BLaER1 treated with 17β-estradiol and CSF1 and Interleukin-3, amounts not matched to agents 10 nM and 100 nM (cell line): ENCODE measurements around the gene SPATA12.
A peak's percentile ranks its signal among the peaks of the same experiment; 100 is the strongest.

ENCODE experiments used
- H3K27ac ChIP-seq, 11 experiments: shearing (Covaris generic); formaldehyde crosslinking; 2 replicates each; pipeline ENCODE4 v1.8.1; 2022
- H3K27me3 ChIP-seq, 11 experiments: shearing (Covaris generic); formaldehyde crosslinking; 2 replicates each; pipeline ENCODE4 v1.8.1; 2022
- H3K36me3 ChIP-seq, 11 experiments: shearing (Covaris generic); formaldehyde crosslinking; 2 replicates each; pipeline ENCODE4 v1.8.1; 2022
- H3K4me1 ChIP-seq, 10 experiments: shearing (Covaris generic); formaldehyde crosslinking; 2 replicates each; pipeline ENCODE4 v1.8.1; 2022
- H3K4me2 ChIP-seq, 11 experiments: shearing (Covaris generic); formaldehyde crosslinking; 2 replicates each; pipeline ENCODE4 v1.8.1; 2022
- H3K4me3 ChIP-seq, 10 experiments: shearing (Covaris generic); formaldehyde crosslinking; 2 replicates each; pipeline ENCODE4 v1.8.1; 2022
- H3K9ac ChIP-seq, 11 experiments: shearing (Covaris generic); formaldehyde crosslinking; 2 replicates each; pipeline ENCODE4 v1.8.1; 2022
- H3K9me3 ChIP-seq, 11 experiments: shearing (Covaris generic); formaldehyde crosslinking; replicated peaks in 1 of 11; 2 replicates each; pipeline ENCODE4 v1.8.1; 2022
- H4K20me1 ChIP-seq, 11 experiments: shearing (Covaris generic); formaldehyde crosslinking; 2 replicates each; pipeline ENCODE4 v1.8.1; 2022
- Cebpa-rat ChIP-seq, 11 experiments: shearing (Covaris generic); IDR thresholded peaks; 2 replicates each; pipeline ENCODE4 v1.8.1; 2022

SPATA12 gene

DNA sequence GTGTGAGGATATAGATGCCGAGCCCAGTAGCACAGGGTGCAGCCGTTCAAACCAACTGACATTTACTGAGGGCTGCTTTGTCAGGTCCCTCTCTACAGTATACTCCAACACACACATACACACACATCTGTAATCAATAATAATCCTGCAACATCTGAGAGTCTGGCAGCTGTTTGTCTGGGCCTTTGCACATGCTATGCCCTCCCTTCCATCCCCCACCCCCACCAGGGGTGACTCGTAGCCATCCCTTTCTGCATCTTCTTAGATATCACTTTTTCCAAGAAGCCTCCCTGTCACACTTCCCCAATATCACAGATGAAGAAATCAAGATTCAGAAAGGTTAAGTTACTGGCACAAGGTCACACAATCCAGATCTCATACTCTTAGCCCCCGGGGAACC lies 13.7 kb downstream of the SPATA12 start:
- peak overlapping the region in 1 of 11 experiments; percentile 9; a peak in 2 of 22 replicates for H3K4me2 ChIP-seq
- no peak overlapping the region for H3K4me3 ChIP-seq
- no peaks in the 10 kb centered on the region for H4K20me1 ChIP-seq
- peaks cover 7 to 31% (median 8%) of the 10 kb centered on the region in 11 experiments for H3K27me3 ChIP-seq
- TF ChIP-seq Cebpa-rat (IDR thresholded peaks at IDR 0.05), result no peak
- no peak overlapping the region for H3K9ac ChIP-seq
- peaks cover 0 to 11% (median 9%) of the 10 kb centered on the region in 11 experiments; a peak in 9 of 22 replicates for H3K9me3 ChIP-seq
- peaks cover 24 to 35% (median 30%) of the 10 kb centered on the region in 10 experiments for H3K4me1 ChIP-seq
- H3K27ac ChIP-seq, result no peak overlapping the region
- H3K36me3 ChIP-seq, result no peaks in the 10 kb centered on the region

DNA sequence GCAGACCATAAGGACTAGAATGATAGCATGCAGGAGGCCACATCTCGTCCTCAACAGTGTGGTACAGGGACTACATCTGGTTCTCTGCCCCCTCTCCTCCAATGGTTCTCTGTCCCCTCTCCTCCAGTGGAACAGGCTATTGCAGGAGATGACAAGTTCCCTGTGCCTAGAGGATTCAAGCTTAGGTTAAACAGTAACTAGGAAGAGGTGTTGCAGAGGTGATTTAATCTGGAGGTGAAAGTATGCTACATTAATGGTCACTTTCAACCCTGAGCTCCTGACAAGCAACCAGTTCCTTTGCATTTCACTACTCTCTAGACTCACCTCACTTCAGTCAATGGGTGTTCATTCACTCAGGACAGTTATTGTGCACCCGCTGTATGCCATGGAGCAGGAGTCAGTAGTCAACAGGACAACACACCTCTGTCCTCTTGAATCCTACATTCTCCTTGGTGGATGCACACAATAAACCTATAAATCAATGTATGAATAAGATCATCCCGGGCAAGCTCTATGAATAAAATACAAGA lies 16.0 kb downstream of the SPATA12 start:
- no peak for TF ChIP-seq Cebpa-rat (IDR thresholded peaks at IDR 0.05)
- H3K27ac ChIP-seq, result no peak overlapping the region
- no peak overlapping the region for H3K9ac ChIP-seq
- H3K27me3 ChIP-seq, result peaks cover 13 to 44% (median 22%) of the 10 kb centered on the region in 11 experiments
- no peaks in the 10 kb centered on the region for H3K36me3 ChIP-seq
- no peak overlapping the region for H3K4me3 ChIP-seq
- H3K4me2 ChIP-seq, result peak overlapping the region in 2 of 11 experiments; percentile 98 to 100; a peak in 1 of 22 replicates
- no peaks in the 10 kb centered on the region; a peak in 1 of 22 replicates for H4K20me1 ChIP-seq
- H3K9me3 ChIP-seq, result peaks cover 0 to 1% (median 0%) of the 10 kb centered on the region in 11 experiments; a peak in 2 of 22 replicates
- peaks cover 12 to 32% (median 22%) of the 10 kb centered on the region in 10 experiments; a peak in 19 of 20 replicates for H3K4me1 ChIP-seq

DNA sequence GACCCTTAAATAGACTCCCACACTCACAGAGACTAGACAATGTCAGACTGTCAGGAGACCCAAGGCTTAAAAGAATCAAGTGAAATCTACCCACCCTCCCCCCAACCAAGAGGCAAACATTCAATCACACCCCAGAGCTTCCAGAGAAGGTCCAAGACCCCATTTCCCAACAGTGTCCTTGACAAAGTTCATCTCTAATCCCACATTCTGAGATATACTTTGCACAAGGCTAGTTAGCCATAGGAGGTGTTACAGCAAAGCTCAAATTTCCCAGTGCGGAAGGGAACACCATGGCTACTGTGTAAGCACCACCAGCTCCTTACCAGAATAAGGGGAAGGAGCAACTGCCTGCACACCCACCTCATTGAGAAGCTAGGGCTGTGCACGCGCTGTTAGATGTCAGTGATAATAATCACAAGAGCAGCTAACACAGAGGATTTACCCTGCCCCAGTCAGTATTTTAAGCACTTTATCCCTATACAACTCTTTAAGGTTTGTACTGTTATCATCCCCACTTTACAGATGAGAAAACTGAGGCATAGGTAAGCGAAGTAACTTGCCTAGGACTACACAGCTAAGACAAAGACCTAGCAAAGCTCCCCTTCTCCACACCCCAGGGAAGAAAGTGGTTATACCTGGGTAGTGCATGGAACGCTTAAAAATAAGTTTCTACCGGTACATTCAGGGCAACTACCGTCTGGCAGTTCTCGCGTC lies 17.3 kb downstream of the SPATA12 start:
- peak overlapping the region; percentile 60 to 77 (median 67) for H3K4me3 ChIP-seq
- no peak for TF ChIP-seq Cebpa-rat (IDR thresholded peaks at IDR 0.05)
- peak overlapping the region in 9 of 11 experiments; percentile 54 to 81 (median 74); a peak in 17 of 22 replicates for H3K27ac ChIP-seq
- H3K9me3 ChIP-seq, result no peaks in the 10 kb centered on the region
- H3K9ac ChIP-seq, result peak overlapping the region; percentile 68 to 82 (median 72); a peak in 19 of 22 replicates
- peaks cover 13 to 44% (median 22%) of the 10 kb centered on the region in 11 experiments for H3K27me3 ChIP-seq
- peak overlapping the region; percentile 97 to 100 (median 99) for H3K4me2 ChIP-seq
- H4K20me1 ChIP-seq, result no peaks in the 10 kb centered on the region; a peak in 1 of 22 replicates
- H3K4me1 ChIP-seq, result peaks cover 14 to 32% (median 23%) of the 10 kb centered on the region in 10 experiments
- H3K36me3 ChIP-seq, result no peaks in the 10 kb centered on the region

DNA sequence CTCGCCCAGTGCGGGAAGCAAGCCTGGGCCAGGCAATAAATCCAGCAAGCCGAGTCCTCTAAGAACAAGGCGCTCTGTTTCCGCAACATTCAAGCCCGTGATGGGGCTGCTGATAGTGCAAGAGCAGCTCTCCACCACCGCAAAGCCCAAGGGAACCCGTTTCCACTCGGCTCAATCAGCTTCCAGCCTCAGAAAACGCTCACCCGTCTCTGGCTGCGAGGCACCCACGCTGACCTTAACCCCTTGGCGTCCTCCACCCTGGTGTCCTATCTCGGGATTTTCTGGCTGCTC lies 17.8 kb downstream of the SPATA12 start:
- Histone ChIP-seq H3K9me3 (no peaks in the 10 kb centered on the region), H3K9ac (peak overlapping the region; percentile 68 to 82 (median 72)), H3K4me1 (peaks cover 14 to 32% (median 23%) of the 10 kb centered on the region in 10 experiments), H3K4me3 (peak overlapping the region; percentile 60 to 77 (median 67)), H3K4me2 (peak overlapping the region; percentile 97 to 100 (median 99)), H3K36me3 (no peaks in the 10 kb centered on the region), H3K27me3 (peaks cover 13 to 44% (median 22%) of the 10 kb centered on the region in 11 experiments), H3K27ac (peak overlapping the region in 10 of 11 experiments; percentile 54 to 81 (median 72); a peak in 18 of 22 replicates), H4K20me1 (no peaks in the 10 kb centered on the region; a peak in 1 of 22 replicates)
- peak in 4 of 11 experiments; percentile 58 to 88 (median 70); a peak in 6 of 22 replicates for TF ChIP-seq Cebpa-rat (IDR thresholded peaks at IDR 0.05)

DNA sequence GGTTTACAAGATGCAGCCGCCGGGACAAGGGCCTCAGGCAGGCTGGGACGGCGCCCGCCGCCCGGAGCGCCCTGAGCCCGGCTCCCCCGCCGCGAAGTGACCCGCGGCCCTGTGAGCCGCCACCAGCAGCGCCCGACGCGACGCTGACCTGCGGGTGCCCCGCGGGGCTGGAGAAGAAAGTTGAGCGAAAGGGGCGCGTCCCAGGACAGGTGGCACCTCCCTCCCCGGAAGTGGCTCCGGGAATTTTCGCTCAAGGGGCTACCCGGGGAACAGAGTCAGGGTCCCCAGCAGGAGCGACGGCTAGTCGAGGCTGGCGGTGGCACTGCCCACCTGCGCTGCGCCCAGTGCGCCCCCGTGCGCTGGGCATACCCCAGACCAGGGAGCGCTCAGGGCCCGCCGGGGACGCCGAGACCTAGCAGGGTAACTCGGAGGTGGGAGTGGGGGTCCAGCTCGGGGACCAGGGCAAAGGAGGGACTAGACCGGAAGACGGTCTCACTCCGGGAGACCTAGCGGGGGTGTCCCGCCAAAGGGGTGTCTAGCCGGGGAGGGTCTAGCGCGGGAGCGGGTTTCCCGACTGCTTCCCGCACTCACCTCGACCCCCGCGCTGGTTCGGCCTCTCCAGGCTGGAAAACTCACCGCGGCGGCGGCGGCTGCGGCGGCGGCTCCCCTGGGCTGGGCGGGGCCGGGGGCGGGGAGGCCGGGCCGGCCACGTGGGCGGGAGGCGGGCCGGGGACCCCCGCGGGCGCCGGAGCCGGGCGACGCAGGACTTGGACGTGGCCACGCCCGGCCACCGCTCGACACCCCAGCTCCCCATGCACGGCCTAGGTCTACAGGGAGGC lies 18.4 kb downstream of the SPATA12 start:
- Histone ChIP-seq H3K9me3 (no peaks in the 10 kb centered on the region), H3K36me3 (no peaks in the 10 kb centered on the region), H3K27ac (peak overlapping the region; percentile 36 to 81 (median 70); a peak in 20 of 22 replicates), H3K9ac (peak overlapping the region; percentile 68 to 82 (median 72)), H4K20me1 (no peaks in the 10 kb centered on the region; a peak in 1 of 22 replicates), H3K4me1 (peaks cover 14 to 32% (median 23%) of the 10 kb centered on the region in 10 experiments), H3K27me3 (peaks cover 13 to 44% (median 22%) of the 10 kb centered on the region in 11 experiments), H3K4me2 (peak overlapping the region; percentile 97 to 100 (median 99)), H3K4me3 (peak overlapping the region; percentile 60 to 77 (median 67))
- 0 out of 22 replicates have a peak, but pooled peaks of 1 of the 11 experiments have one; percentile 4 for TF ChIP-seq Cebpa-rat (IDR thresholded peaks at IDR 0.05)

DNA sequence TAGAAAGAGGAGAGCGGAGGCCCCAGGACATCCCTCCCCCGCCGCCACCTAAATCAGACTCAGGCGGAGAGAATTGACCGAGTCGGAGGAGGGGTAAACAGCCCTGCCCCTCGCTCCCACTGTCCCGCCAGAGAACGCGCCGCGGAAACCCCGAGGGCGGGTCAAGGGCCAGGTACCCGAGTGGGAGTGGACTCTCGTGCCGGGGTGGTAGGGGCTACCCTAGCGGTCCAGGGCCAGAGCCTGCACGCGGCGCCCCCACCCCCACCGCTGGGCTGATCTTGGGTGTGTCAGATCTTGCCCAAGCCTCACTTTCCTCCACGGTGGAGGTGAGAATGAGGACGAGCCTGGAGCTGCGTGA lies 19.0 kb downstream of the SPATA12 start:
- Histone ChIP-seq H3K36me3 (no peaks in the 10 kb centered on the region), H3K4me3 (peak overlapping the region in 9 of 10 experiments; percentile 60 to 77 (median 68); a peak in 15 of 20 replicates), H3K9ac (peak overlapping the region in 5 of 11 experiments; percentile 54 to 81 (median 78); a peak in 7 of 22 replicates), H3K4me2 (peak overlapping the region; percentile 97 to 100 (median 99)), H3K4me1 (peaks cover 11 to 32% (median 22%) of the 10 kb centered on the region in 10 experiments), H3K9me3 (no peaks in the 10 kb centered on the region), H3K27me3 (peaks cover 13 to 44% (median 22%) of the 10 kb centered on the region in 11 experiments), H4K20me1 (no peaks in the 10 kb centered on the region; a peak in 1 of 22 replicates), H3K27ac (peak overlapping the region in 2 of 11 experiments; percentile 11 to 48; a peak in 2 of 22 replicates)
- no peak for TF ChIP-seq Cebpa-rat (IDR thresholded peaks at IDR 0.05)

DNA sequence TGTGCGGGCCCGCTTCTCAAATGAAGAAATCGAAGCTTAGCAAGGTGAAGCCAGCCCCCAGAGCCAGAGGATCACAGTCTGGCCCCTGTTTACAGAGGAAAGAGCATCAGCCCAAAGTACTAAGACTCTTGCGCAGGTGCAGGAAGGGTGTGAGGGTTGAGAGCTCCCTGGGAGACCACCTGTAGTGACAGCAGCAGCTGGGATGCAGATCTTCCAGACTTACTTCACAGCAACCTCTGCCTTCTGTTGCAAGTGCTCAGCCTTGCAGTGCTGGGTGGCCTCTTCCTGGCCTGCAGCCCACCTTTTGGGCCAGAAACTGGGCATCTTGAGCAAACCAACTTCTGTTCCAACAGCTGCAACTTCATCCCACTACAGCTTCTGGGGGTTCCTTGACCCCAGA lies 19.7 kb downstream of the SPATA12 start:
- Histone ChIP-seq H3K27ac (no peak overlapping the region), H3K9me3 (no peaks in the 10 kb centered on the region), H3K4me1 (peaks cover 11 to 32% (median 22%) of the 10 kb centered on the region in 10 experiments), H3K27me3 (peaks cover 13 to 44% (median 22%) of the 10 kb centered on the region in 11 experiments), H3K36me3 (no peaks in the 10 kb centered on the region), H3K9ac (no peak overlapping the region), H3K4me2 (peak overlapping the region in 2 of 11 experiments; percentile 98 to 100; a peak in 1 of 22 replicates), H4K20me1 (no peaks in the 10 kb centered on the region; a peak in 1 of 22 replicates), H3K4me3 (no peak overlapping the region)
- TF ChIP-seq Cebpa-rat (IDR thresholded peaks at IDR 0.05), result no peak

DNA sequence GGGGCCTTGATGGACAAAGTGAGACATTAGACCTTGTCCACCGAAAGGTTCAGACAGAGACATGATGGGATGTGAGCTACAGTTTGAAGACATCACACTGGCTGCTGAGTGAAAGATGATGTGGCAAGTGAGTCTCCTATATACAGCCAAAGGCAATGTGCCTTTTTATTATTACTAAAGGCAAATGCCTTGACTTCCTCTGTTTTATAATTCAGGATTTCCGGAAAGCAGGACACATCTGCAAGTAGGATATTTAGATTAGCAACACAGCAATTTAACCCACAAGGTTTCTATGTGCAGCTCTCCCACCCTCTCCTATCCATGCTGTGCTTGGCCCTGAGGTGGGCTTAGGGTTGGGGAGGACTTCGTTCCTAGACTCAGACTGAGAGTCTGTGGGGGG lies 20.7 kb downstream of the SPATA12 start:
- no peak overlapping the region for H3K27ac ChIP-seq
- peaks cover 11 to 32% (median 22%) of the 10 kb centered on the region in 10 experiments for H3K4me1 ChIP-seq
- H3K36me3 ChIP-seq, result no peaks in the 10 kb centered on the region
- H3K4me3 ChIP-seq, result no peak overlapping the region
- no peaks in the 10 kb centered on the region for H3K9me3 ChIP-seq
- H3K9ac ChIP-seq, result no peak overlapping the region
- H4K20me1 ChIP-seq, result no peaks in the 10 kb centered on the region; a peak in 1 of 22 replicates
- TF ChIP-seq Cebpa-rat (IDR thresholded peaks at IDR 0.05), result no peak
- H3K27me3 ChIP-seq, result peaks cover 13 to 41% (median 22%) of the 10 kb centered on the region in 11 experiments
- no peak overlapping the region for H3K4me2 ChIP-seq
